ENCODE data around the gene HOMER1. TPM values are rescaled to one million over a fixed set of nuclear protein-coding genes. Genes with fewer than 3 reads are reported as not detected.
"Not testable (repeated sequence)": the region's sequence is repeated elsewhere in the genome, so short reads cannot be mapped to it uniquely, and the experiment has no call there.

Gene HOMER1
- total RNA-seq, 1 experiment from 2014 or later, result 6.3 TPM

DNA sequence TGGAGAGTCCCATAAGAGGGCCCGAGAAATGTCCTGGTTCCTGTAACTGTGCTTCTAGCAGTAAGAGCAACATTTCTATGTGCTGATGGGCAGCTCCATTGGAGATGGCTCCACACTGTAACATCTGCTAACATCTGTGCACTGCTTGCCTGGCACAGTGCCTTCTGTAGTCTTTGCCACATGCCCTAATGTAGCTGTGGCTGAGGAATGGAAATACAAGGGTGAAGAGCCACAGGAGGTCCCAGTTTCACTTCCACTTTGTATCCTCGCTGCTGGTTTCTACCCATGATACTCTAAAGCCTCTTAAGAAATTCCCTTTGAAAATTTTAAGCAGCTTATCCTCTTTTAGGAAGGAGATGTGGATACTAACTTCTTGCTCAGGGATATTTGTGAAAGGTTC, 97.4 kb downstream of the HOMER1 start:
- H3K4me3 ChIP-seq, result no peak overlapping the region
- H3K27me3 ChIP-seq, result no peaks in the 10 kb centered on the region
- peak; percentile 24 for DNase-seq
- no peaks in the 10 kb centered on the region for H3K9me3 ChIP-seq
- no peaks in the 10 kb centered on the region for H3K36me3 ChIP-seq

DNA sequence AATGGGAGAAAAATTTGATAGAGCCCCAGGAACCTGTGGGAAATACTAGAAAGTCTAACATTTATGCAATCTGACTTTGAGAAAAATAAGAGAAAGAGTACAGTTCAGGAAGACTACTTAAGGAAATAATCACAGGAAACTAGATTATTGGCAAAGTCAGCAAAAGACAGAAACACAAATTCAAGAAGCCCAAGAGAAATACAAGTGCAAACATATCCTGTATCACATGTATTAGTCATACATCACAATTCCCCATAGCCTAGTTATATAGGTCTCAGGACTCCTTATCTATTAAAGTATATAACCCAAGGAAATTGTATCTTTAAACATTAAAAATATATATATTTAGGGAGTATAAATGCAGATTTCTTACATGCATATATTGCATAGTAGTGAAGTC, 100.8 kb downstream of the HOMER1 start:
- DNase-seq, result no peak
- H3K36me3 ChIP-seq, result no peaks in the 10 kb centered on the region
- no peak overlapping the region for H3K4me3 ChIP-seq
- H3K9me3 ChIP-seq, result peaks cover 2% of the 10 kb centered on the region
- H3K27me3 ChIP-seq, result no peaks in the 10 kb centered on the region

DNA sequence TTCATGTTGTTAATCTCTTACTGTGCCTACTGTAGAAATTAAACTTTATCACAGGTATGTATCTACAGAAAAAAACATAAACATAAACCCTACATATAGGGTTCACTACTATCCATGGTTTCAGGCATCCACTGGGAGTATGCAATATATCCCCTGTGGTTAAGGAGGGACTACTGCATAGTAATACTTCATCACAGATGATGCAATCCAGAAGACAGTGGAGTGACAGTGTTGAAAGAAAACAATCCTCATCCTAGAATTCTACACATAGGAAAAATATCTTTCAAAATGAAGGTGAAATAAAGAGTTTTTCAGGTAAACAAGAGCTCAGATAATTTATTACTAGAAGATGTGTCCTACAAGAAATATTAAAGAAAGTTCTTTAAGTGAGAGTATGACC, 105.9 kb downstream of the HOMER1 start:
- no peaks in the 10 kb centered on the region for H3K36me3 ChIP-seq
- H3K27me3 ChIP-seq, result no peaks in the 10 kb centered on the region
- H3K4me3 ChIP-seq, result no peak overlapping the region
- H3K9me3 ChIP-seq, result peaks cover 4% of the 10 kb centered on the region
- no peak for DNase-seq

DNA sequence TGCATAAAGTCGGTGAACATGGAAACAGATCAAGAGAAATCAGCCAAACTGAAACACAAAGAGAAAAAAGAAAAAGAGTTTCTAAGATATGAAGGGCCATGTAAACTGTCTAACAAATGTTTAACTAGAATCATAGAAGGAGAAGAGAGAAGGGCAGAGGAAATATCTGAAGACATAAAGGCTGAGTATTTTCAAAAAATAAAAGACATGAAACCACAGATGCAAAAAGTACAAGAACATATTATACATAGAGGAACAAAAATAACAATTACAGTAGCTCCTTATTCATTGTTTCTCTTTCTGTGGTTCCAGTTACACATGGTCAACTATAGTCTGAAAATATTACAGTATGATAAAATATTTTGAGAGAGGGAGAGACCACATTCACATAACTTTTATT, 106.3 kb downstream of the HOMER1 start:
- no peak for DNase-seq
- H3K27me3 ChIP-seq, result no peaks in the 10 kb centered on the region
- H3K36me3 ChIP-seq, result no peaks in the 10 kb centered on the region
- H3K9me3 ChIP-seq, result peaks cover 4% of the 10 kb centered on the region
- no peak overlapping the region for H3K4me3 ChIP-seq

DNA sequence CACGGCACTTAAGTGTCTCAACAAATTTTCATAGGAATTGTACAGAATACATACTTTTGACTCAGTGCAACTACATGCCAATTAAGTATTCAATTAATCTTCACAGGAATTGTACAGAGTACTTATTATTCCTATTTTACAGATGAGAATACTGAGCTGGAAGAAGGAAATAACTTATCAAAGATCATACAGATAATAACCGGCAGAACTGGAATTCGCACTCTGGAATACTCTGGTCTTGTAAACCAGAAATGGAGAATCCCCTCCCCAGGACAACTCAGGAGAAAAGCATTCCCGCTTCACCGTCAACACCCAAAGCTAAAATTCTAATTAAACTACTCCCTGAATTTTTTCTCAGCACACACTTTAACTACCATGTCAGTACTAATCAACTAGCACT, 112.7 kb downstream of the HOMER1 start:
- H3K9me3 ChIP-seq, result no peaks in the 10 kb centered on the region
- H3K4me3 ChIP-seq, result no peak overlapping the region
- no peak for DNase-seq
- no peaks in the 10 kb centered on the region for H3K36me3 ChIP-seq
- H3K27me3 ChIP-seq, result no peaks in the 10 kb centered on the region

DNA sequence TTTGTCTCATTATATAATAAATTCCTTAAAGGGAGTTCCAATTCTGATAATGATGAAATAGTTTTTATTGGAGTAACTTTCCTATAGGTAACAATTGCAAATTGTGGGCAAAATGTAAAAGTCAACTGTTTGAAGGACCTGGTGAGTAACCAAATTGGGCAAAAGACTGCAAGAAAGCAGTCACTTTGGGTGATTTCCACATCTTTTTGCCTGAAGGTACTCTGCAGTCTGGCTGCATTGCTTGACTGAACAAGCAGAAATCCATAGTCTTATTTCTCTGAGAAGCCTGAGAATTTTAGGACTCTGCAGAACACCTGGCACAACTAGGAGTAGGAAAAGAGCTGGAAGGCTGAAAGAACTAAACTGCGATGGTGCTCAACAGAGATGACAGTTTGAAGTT, 114.9 kb downstream of the HOMER1 start:
- Histone ChIP-seq H3K9me3 (no peaks in the 10 kb centered on the region), H3K27me3 (no peaks in the 10 kb centered on the region), H3K4me3 (no peak overlapping the region), H3K36me3 (peaks cover 2% of the 10 kb centered on the region; the same call in 1 of the 2 replicates)
- DNase-seq, result no peak

DNA sequence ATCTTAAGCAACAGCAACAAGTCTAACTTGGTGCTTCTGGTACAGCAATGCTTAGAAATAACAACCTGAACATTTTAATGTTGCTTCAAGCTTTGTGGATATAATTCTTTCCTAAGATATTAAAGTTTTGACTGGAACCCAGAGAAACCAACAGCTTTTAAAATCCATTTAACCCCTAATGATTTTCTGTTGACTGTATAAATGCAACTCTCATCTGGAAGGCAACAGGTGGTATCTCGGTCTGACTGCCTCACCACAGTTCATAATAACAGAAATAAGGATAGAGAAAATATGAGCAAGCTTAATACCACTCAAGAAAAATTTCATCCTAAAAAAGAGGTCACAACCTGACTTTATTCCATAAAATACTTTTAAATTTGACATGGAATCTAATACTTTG, 116.9 kb downstream of the HOMER1 start:
- Histone ChIP-seq H3K9me3 (no peaks in the 10 kb centered on the region), H3K4me3 (no peak overlapping the region), H3K27me3 (no peaks in the 10 kb centered on the region), H3K36me3 (peaks cover 2% of the 10 kb centered on the region; the same call in 1 of the 2 replicates)
- no peak for DNase-seq

DNA sequence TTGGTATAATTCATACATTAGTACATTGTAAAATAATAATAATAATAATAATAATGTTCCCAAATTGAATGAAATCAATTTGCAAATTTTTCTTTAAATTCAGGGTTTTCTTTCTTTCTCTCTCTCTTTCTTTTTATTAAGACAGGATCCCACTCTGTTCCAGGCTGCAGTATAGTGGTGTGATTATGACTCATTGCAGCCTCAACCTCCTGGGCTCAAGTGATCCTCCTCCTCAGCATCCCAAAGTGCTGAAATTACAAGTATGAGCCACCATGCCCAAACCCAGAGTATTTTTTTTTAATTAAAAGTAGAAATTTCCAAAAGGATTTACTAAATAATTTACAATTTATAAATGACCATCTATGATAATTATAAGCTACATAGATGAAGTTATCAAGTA, 117.7 kb downstream of the HOMER1 start:
- Histone ChIP-seq H3K27me3 (no peaks in the 10 kb centered on the region), H3K4me3 (no peak overlapping the region), H3K9me3 (no peaks in the 10 kb centered on the region), H3K36me3 (peaks cover 2% of the 10 kb centered on the region; the same call in 1 of the 2 replicates)
- DNase-seq, result no peak

DNA sequence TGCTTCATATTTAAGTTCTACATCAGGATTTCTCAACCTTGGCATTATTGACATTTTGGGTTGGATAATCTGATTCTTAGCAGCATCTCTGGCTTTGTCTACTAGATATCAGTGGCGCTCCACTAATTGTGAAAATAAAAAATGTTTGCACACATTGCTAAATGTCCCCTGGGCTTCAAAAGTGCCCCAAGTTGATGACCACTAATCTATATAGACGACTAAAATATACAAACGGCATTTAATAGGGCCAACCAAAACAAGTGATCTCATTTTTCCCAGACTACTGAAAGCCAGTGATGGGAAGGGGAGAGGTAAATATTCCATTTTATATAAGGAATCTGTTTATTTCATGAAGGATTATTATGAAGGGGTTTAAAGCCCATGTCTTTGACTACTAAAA, 118.6 kb downstream of the HOMER1 start:
- H3K36me3 ChIP-seq, result peaks cover 2% of the 10 kb centered on the region; the same call in 1 of the 2 replicates
- no peaks in the 10 kb centered on the region for H3K9me3 ChIP-seq
- H3K4me3 ChIP-seq, result no peak overlapping the region
- H3K27me3 ChIP-seq, result no peaks in the 10 kb centered on the region
- no peak for DNase-seq

DNA sequence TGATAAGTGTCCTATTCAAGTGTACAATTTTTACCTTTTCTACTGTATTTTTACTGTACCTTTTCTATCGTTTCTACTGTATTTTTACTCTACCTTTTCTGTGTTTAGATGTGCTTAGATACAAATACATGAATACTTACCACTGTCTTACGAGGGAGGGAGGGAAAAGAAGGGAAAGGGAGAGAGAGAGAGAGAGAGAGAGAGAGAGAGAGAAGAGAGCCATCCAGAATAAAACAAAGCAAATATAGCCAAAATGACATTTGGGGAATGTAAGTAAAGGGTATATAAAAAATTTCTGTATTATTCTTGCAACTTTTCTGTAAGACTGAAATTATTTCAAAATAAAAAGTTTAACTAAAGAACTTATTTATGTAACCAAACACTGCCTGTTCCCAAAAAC, 121.2 kb downstream of the HOMER1 start:
- Histone ChIP-seq H3K9me3 (no peaks in the 10 kb centered on the region), H3K27me3 (no peaks in the 10 kb centered on the region), H3K36me3 (peaks cover 2% of the 10 kb centered on the region; the same call in 1 of the 2 replicates), H3K4me3 (no peak overlapping the region)
- no peak for DNase-seq

DNA sequence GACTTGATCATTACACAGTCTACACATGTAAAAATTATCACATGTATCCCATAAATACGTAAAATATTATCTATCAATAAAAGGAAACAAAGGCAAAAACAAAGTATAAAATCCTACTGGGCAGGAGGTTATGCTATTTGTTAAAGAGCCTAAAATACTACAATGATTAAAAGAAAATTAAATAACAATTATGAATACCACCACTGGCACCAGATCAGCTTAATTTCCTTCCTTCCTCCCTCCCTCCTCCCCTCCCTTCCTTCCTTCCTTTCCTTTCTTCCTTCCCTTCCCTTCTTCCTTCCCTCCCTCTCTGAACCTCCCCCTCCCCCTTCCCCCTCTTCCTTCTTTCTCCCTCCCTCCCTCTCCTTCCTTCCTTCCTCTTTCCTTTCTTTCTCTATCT, 127.3 kb downstream of the HOMER1 start:
- no peak for DNase-seq
- no peak overlapping the region for H3K4me3 ChIP-seq
- H3K27me3 ChIP-seq, result no peaks in the 10 kb centered on the region
- H3K9me3 ChIP-seq, result peaks cover 13% of the 10 kb centered on the region; the same call in 1 of the 2 replicates
- H3K36me3 ChIP-seq, result peaks cover 2% of the 10 kb centered on the region; the same call in 1 of the 2 replicates

DNA sequence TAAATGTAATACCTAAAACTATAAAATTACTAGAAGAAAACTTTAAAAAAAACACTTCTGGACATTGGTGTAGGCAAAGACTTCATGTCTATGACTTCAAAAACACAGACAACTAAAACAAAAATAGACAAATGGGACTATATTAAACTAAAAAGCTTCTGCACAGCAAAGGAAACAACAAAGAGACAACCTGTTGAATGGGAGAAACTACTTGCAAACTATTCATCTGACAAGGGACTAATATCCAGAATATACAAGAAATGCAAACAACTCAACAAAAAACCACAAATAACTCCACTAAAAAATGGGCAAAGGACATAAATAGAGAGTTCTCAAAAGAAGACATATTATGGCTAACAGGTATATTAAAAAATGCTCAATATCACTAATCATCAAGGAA, 128.8 kb downstream of the HOMER1 start:
- peaks cover 18% of the 10 kb centered on the region for H3K9me3 ChIP-seq
- H3K27me3 ChIP-seq, H3K36me3 ChIP-seq, DNase-seq, H3K4me3 ChIP-seq: not testable (repeated sequence)

DNA sequence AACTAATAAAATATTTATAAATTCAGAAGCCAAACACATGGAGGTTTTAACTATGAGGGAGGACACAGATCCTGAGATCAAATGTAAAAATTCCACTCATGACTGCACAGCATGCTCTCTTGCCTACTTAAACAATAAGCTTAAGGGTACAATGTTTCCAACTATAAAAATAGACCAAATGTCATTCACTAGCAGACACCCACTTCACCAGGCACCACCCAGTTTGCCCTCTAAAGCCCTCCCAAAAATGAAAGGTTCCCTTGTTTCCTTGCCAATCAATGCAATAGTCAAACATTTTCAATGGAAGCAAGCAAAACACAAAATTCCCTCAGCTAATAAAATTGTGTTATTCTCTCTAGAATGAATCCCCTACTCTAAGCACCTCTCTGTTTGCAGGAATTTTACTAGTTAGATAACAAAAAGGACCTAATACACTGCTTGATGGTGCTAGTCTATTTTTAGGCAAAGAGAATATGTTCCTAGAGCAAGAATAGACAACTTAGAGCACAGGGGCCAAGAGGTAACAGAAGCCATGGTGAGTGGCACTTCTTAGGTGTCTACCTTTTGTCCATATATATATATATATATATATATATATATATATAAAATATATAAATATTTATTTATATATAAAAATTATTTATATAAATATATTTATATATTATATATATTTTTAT, 135.3 kb downstream of the HOMER1 start:
- Histone ChIP-seq H3K27me3 (no peaks in the 10 kb centered on the region), H3K9me3 (peaks cover 10% of the 10 kb centered on the region), H3K36me3 (0 out of 2 replicates have a peak, but pooled peaks cover 3% of the 10 kb centered on the region), H3K4me3 (no peak overlapping the region)
- no peak for DNase-seq

DNA sequence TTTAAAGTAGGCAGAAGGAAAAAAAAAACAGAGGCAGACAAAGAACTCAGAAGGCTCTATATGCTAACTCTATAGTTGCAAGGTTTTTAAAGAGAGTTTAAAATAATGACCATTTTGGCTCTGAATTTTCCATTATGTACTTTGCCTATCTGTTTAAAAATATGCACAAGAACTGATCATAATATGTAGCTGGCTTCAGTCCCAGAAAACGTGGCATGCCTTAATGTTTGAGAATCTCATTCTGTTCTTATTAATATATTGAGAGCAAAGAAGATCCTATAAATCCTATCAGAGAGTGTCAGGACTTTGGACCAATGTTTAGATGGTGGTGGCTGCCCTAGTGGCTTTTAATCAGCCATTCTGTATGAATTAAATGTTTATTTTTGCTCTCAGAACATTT, 156.5 kb downstream of the HOMER1 start:
- no peak overlapping the region for H3K4me3 ChIP-seq

DNA sequence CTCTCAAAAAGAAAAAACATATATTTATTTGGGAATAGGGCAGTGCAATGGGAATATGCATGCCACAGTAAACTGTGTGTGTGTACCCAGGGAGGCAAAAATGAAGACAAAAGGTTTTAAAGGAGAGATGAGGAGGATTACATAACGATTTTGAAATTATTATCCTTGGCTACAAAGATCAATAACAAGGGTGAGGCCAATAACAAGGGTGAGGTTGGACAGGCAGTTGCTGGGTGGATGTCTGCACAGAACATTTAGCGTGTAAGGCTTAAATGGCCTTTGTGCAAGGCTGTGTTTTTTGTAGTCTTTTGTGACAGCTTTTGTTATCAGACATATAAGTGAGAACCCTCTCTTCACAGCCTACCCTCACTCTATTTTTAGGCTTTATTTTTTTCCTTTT, 164.1 kb downstream of the HOMER1 start:
- H3K36me3 ChIP-seq, result no peaks in the 10 kb centered on the region
- H3K27me3 ChIP-seq, result no peaks in the 10 kb centered on the region
- no peak for DNase-seq
- H3K9me3 ChIP-seq, result no peaks in the 10 kb centered on the region
- H3K4me3 ChIP-seq, result no peak overlapping the region

More for the DNA sequence above, 156.5 kb downstream of the HOMER1 start:
- DNase-seq, result no peak
- Histone ChIP-seq H3K27me3 (no peaks in the 10 kb centered on the region), H3K36me3 (no peaks in the 10 kb centered on the region), H3K9me3 (no peaks in the 10 kb centered on the region)

DNA sequence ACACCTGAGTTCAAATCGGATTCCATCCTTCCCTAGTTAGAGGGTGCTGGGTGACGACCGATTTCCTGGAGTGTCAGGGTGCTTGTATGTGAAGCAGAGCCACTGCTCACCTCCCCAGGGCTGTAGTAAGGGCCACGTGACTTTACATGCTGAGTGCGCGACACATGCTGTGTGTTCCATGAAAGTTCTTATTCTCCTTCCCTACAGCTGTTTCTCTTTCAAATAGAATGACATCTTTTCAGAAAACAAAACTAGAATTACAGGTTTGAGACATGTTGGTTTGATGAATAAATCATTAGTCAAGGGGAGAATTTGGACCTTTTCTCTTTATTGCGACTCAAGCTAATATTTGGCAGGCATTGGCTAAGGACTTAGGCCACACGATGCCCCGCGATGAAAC, 164.9 kb downstream of the HOMER1 start:
- DNase-seq, result no peak
- H3K4me3 ChIP-seq, result no peak overlapping the region
- H3K36me3 ChIP-seq, result no peaks in the 10 kb centered on the region
- H3K9me3 ChIP-seq, result no peaks in the 10 kb centered on the region
- H3K27me3 ChIP-seq, result no peaks in the 10 kb centered on the region

DNA sequence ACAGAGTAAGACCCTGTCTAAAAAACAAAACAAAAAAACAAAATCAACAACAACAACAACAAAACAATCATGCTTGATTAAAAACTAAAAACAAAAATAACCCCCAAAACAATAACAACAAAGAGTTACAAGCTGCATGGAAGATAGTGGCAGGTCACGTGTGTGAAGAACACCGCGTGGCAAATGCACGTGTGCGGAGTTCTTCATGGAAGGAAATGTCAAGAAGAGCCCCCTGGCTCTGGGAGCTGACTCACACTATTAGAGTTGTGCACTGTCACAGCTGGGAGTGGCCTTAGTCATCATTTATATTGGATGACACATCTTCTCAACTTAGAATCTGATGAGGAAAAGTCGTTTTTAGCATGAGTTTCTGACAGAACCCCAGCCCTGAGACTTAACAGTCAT, 167.5 kb downstream of the HOMER1 start:
- peak; percentile 31 for DNase-seq
- no peak overlapping the region for H3K4me3 ChIP-seq
- H3K36me3 ChIP-seq, result no peaks in the 10 kb centered on the region
- no peaks in the 10 kb centered on the region for H3K9me3 ChIP-seq
- H3K27me3 ChIP-seq, result no peaks in the 10 kb centered on the region

DNA sequence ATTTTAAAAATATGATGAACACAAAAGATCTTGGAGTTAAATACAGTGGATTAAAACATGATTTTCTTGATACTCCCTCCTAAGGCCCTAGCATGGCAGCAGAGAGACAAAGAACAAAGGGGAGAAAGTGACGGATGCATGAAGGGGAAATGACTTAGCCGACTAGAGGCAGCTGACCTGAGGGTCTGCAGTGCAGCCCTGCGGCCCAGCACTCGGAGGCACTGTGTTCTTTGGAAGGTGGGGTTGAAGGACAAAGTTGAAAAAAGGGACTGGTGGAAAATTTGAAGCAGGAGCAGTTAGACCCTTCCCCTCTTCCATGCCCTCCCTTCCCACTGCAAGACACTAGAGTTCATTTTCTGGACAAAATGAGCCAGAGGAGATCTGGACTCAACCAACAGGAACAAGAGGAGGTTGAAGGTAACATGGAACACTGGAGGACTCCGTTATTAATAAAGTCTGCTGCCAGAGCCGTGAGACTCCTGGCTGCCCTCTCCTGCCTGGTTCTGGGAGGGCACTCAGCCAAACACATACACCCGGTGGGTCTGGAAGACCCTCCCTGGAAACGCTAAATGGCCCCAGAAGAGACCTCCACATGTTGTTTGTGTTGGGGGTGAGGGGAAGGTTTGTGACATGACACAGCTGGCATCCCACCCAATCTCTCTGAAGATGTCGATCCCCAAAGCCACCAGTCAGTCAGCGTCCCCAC, 179.9 kb downstream of the HOMER1 start:
- H3K9me3 ChIP-seq, result peaks cover 3% of the 10 kb centered on the region
- no peaks in the 10 kb centered on the region for H3K36me3 ChIP-seq
- no peak for DNase-seq
- no peaks in the 10 kb centered on the region for H3K27me3 ChIP-seq
- no peak overlapping the region for H3K4me3 ChIP-seq

Data from MG63 (cell line).